GM21529 (cell line): Measurements from ENCODE around the gene ANKRD29.
"Not testable (repeated sequence)": the region's sequence is repeated elsewhere in the genome, so short reads cannot be mapped to it uniquely, and the experiment has no call there.

ENCODE experiments used
- ATAC-seq: cut with Tn5 transposase; IDR thresholded peaks from one replicate; pipeline ENCODE4 v1.9.1; 2021; ENCODE audit not compliant: unreplicated experiment

ANKRD29 gene

DNA sequence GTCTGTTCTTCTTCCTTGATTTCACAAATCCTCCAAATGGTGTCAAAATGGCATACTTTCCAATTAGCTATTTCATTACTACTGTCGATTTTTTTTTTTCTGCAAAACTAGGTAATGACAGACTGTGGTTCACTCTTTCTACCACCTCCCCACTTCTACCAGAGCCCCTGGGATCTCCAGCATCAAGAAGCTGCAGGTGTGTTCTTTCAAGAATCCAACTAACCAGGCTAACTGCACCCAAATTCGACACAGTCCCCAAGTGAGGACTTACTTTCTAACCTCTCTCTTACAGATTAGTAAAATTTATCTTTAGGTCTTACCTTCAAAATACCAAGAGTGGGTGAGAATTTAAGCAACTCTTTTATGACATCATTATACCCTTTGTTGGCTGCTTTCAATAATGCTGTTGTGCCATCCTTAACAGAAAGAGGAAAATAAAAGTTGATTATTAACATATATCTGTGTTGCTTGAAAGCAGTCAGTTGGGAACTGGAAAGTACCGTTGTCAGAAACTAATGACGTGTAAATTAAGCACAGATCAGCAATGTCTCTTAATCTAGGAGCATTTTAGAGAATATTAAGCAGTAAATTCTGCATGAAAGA, 45.2 kb downstream of the ANKRD29 start:
- ATAC-seq: peak; percentile 47

DNA sequence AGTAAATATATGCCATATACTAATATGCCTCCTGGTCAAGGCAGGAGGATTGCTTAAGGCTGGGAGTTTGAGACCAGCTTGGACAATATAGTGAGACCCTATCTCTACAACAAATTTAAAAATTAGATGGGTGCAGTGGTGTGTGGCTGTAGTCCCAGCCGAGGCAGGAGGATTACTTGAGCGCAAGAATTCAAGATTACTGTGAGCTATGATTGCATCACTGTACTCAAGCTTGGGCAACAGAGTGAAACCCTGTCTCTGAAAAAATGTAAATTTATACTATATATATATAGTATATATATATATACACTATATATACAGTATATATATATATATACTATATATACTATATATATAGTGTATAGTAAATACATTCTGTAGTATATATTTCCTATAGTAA, 46.5 kb downstream of the ANKRD29 start:
- no peak for ATAC-seq

- ATAC-seq: no peak
Measured at GRCh38 chr18:23614891-23615290, 47.8 kb downstream of the ANKRD29 start.

GRCh38 chr18:23614413-23614812, 48.3 kb downstream of the ANKRD29 start:
- no peak for ATAC-seq

- not testable (repeated sequence) for ATAC-seq
Measured at GRCh38 chr18:23613091-23613475, 49.6 kb downstream of the ANKRD29 start.

DNA sequence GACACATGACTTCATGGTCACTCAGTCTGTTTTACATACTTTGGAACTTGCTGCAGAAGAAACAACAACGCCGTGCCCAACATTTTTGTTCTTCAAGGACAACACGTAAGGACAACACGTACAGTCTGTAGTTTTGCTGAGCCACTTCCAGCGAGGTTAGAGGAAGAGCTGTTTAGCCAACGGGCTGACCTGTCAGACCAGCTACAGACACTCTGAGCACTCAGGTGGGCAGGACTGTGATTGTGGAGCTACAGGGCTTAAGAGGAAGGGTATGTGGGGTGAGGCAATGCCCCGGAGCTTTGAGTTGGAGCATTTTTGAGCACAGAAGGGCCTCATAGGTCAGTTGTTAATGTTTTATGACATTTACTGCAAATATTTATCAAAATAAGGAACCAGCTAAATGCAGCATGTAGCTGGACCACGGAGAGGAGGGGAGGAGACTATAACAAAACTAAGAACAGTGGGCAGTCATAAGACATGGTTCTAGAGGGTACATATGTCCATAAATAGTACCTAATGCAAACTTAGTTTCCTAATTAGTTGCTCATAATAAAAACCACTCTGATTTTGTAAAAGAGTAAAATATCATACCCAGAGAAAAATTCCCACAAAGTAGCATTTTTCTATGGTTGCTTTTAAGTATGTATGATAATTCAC, 50.1 kb downstream of the ANKRD29 start:
- ATAC-seq: no peak

DNA sequence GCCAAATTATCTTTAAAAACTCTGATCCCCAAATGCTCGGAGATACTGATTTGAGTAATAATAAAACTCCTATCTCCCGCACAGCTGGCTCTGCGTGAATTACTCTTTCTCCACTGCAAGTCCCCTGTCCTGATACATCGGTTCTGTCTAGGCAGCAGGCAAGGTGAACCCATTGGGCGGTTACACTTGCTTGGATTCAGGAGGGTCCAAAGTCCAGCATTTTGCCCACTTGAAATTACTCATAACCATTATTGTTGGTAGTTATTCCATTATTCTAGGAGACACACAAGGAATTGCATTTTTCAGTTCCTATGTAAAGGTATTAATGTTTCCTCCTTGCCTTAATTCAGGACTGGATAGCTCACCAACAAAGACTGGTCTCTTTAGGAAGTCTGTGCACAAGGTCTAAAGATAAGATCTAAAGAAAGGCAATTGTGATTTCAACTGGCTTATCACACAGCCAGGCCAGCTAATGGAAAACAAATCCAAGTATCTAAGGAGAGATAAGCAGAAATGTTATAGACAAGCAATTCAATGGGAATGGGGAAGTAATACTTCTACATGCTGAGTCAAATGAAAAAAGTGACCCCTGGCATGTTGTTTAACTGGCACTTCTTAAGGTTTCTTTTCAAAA, 53.2 kb downstream of the ANKRD29 start:
- ATAC-seq: no peak

- no peak for ATAC-seq
Measured at GRCh38 chr18:23608211-23608610, 54.5 kb downstream of the ANKRD29 start.

GRCh38 chr18:23605941-23606340, 56.8 kb downstream of the ANKRD29 start:
- ATAC-seq: no peak

DNA sequence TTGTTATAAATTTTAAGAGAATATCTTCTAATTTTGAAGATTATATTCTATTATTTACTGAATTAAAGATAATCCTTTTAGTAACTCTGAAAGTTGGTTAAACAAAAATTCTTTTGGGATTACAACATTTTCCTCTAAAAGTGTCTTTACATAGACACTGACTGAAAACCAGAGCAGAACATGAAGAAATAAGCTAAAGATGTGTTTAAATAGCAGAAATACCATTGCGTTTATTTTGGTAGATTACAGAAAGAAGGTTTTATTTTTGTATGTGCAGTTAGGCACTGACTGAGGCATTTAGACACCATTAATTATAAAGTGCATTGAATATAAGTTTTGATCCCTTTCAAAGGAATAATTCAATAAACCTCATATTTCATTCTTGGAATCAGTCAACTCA, 62.9 kb downstream of the ANKRD29 start:
- ATAC-seq: no peak

DNA sequence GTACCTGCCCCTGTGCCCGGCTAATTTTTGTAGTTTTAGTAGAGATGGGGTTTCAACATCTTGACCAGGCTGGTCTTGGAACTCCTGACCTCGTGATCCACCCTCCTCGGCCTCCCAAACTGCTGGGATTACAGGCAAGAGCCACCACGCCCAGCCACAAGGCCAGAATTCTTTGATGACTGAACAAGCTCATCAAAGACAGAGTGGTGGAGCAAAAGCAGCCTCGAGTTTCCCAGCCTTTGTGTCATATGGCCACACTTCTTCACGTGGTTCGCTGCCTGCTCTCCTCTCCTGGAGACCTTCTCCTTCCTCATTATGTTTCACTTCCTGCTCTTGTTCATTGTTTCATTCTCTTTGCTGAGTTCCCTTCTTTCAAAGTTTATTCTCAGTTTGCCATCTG, 66.5 kb downstream of the ANKRD29 start:
- no peak for ATAC-seq

DNA sequence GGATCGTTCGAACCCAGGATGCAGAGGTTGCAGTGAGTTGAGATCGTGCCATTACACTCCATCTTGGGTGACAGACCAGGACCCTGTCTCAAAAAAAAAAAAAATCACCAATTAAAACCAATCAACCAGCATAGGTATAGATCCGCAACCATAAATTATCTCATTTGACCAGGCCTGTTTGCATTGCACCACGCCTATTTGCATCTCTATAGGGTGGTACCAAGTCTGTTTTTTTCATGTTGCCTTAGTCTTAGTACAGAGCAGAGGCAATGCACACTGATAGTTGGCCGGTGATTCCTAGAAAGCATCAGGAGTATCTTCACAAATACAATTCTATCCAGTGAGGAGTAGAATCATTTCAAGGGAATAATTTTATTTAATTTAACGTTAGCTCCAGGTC, 67.1 kb downstream of the ANKRD29 start:
- ATAC-seq: no peak

- ATAC-seq: no peak
Measured at GRCh38 chr18:23593720-23594119, 69.0 kb downstream of the ANKRD29 start.

GRCh38 chr18:23592911-23593310, 69.8 kb downstream of the ANKRD29 start:
- ATAC-seq: no peak

GRCh38 chr18:23591011-23591410, 71.7 kb downstream of the ANKRD29 start:
- ATAC-seq: no peak

GRCh38 chr18:23588836-23589560, 73.7 kb downstream of the ANKRD29 start:
- no peak for ATAC-seq

- ATAC-seq: no peak
Measured at GRCh38 chr18:23587220-23587642, 75.5 kb downstream of the ANKRD29 start.

DNA sequence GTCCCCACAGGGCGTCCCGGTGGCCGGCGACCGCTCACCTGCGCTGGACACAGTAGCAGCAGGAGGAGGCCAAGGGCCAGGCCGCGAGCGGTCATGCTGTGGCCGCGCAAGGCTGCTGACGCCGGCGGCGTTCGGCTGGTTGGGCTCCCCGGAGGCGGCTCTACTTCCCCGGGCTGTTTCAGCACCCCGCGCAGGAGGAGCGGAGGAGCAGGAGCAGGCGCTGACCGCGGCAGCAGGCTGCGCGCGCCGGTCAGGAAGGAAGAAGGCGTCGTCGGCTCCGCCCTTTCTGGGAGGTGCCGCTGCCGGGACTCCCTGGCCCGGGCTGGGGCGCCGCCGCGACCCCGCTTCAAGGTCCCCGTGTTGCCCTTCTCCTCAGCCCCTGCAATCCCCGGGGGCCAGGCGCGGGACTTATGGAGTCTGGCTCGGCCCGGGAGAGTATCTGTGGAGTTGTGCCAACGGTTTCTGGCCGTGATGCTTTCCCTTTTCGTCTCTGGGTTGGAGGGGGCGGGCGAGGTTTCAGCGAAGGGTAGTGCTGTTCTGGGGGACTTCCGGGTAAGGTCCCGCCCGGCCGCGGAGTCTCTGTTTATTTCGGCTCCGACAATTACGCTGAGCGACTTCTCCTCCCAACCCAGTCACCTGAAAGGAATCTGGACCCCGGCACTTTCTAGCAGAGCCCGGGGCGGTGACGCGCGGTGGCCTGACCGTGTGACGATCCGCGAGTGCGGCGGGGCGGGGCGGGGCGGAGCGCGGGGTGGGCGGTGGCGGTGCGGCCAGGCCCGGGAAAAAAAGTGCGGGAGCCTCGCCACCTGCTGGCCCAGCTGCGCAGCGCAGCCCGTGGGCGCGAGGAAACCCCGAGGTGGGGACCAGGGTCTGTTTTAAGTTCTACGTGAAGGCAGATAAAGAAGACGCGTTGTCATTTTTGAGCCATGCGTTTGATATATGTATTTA, 76.2 kb downstream of the ANKRD29 start, which contains the start of gene NPC1:
Gene NPC1, minus strand, starts transcription at position 258 of the 948 bp plus-strand sequence. Its CDS starts 163 bp downstream, at position 95.
- ATAC-seq: peak; percentile 85

- peak; percentile 17 for ATAC-seq
Measured at GRCh38 chr18:23585897-23586248, 76.8 kb downstream of the ANKRD29 start.

GRCh38 chr18:23585007-23585871, 77.5 kb downstream of the ANKRD29 start:
- ATAC-seq: no peak
